T-helper 2 cell treated with Interferon-gamma antibody and Interleukin-4, amounts not matched to agents 5 μg/mL and 100 μg/mL, for 36 hours (primary cell): Measurements from ENCODE around the gene MAP3K2.

Experiments used
- DNase-seq: peaks from one replicate; pipeline ENCODE4 v3.0.0; 2021; ENCODE audit warnings: low spot score
- H3K27ac Mint-ChIP-seq: one replicate; pipeline ENCODE4 v1.8.0; 2021; ENCODE audit warnings: mild to moderate bottlenecking, mixed read lengths
- H3K27me3 Mint-ChIP-seq: one replicate; pipeline ENCODE4 v1.8.0; 2021; ENCODE audit warnings: low read depth, mixed read lengths
- H3K36me3 Mint-ChIP-seq: one replicate; pipeline ENCODE4 v1.8.0; 2021; ENCODE audit warnings: low read depth, mixed read lengths
- H3K4me1 Mint-ChIP-seq: one replicate; pipeline ENCODE4 v1.8.0; 2021; ENCODE audit warnings: low read depth, mixed read lengths
- H3K4me3 Mint-ChIP-seq: one replicate; pipeline ENCODE4 v1.8.0; 2022; ENCODE audit warnings: mild to moderate bottlenecking, moderate library complexity, mixed read lengths
- H3K9me3 Mint-ChIP-seq: one replicate; pipeline ENCODE4 v1.8.0; 2021; ENCODE audit warnings: mixed read lengths

MAP3K2 gene

DNA sequence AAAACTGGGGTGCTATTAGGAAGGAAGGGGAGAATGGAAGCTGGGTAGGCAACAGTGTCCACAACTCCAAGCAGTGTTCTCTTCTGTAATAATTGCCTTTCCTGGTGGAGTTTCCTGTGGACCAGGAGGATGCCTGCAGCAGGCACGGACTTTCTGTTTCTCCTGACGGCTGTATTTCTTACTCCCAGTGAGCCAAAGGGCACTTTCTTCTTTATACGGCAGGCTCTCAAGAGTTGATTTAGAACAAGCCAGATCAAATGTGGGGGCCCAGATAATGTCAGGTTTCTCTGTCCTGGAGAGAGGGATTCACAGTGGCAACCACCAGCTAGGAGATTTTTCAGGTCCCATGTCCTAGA lies 17.5 kb upstream of the MAP3K2 start:
- H3K4me3 Mint-ChIP-seq, result no peak overlapping the region
- no peaks in the 10 kb centered on the region for H3K36me3 Mint-ChIP-seq
- H3K27me3 Mint-ChIP-seq, result peaks cover 4% of the 10 kb centered on the region
- peaks cover 12% of the 10 kb centered on the region for H3K4me1 Mint-ChIP-seq
- no peaks in the 10 kb centered on the region for H3K9me3 Mint-ChIP-seq
- H3K27ac Mint-ChIP-seq, result no peak overlapping the region
- DNase-seq, result no peak

DNA sequence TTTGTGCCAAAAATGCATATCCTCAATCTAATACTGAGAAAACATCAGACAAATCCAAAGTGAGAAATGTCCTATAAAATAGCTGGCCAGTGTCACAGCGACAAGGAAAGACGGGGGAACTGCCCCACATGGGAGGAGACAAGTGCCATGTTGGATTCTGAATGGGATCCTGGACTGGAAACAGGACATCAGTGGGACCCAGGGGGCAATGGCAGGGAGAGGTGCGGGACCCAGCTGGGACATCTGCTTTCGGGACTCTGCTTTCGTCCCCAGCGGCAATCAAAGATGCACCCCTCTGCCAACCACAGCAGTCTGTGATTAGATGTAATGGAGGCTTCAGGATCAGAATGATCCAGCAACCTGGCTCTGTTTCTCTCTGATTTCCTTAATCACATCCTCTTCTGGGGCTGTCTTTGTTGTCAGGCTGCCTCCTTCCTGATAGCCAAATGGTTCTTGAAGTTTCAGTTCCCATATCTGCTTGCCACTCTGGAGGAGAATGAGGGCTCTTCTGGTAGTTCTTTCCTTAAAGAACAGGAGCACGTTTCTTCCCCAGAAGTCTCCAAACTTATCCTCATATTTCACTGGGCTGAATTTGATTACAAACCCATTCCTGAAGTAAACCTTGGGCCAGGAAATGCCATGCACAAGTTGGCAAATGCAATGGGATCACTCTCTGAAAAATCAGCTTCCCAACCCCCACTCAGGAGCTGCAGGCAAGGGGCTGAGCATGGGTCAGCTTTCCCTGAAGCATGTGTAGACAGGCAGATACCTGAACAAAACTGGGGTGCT lies 16.9 kb upstream of the MAP3K2 start:
- Mint-ChIP-seq H3K9me3 (no peaks in the 10 kb centered on the region), H3K36me3 (no peaks in the 10 kb centered on the region), H3K4me3 (no peak overlapping the region), H3K27ac (no peak overlapping the region), H3K4me1 (peaks cover 9% of the 10 kb centered on the region), H3K27me3 (peaks cover 4% of the 10 kb centered on the region)
- no peak for DNase-seq

DNA sequence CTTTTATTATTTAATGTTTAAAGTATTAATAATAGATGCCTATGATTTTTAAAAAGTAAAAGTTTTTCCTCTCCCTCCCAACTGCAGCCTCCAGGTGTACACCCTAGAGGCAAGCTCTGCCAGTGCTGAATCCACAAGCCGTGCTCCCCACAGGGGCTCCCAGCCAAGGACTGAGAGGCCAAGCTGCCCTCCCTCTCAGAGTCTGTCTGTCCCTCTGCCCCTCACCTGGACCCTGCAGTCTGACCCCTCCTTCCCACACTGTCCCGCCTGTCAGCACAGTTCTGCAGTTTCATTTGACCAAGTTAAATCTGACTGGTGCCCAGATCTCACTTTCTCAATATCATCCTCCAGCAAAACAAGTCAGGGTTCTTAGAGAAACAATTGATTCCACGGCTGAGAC lies 15.7 kb upstream of the MAP3K2 start:
- DNase-seq, result no peak
- Mint-ChIP-seq H3K4me3 (no peak overlapping the region), H3K27ac (no peak overlapping the region), H3K27me3 (peaks cover 4% of the 10 kb centered on the region), H3K36me3 (no peaks in the 10 kb centered on the region), H3K4me1 (peaks cover 7% of the 10 kb centered on the region), H3K9me3 (no peaks in the 10 kb centered on the region)

- Mint-ChIP-seq H3K27me3 (peaks cover 4% of the 10 kb centered on the region), H3K9me3 (no peaks in the 10 kb centered on the region), H3K36me3 (no peaks in the 10 kb centered on the region), H3K4me1 (peaks cover 16% of the 10 kb centered on the region), H3K4me3 (no peak overlapping the region), H3K27ac (no peak overlapping the region)
- DNase-seq, result peak; percentile 65
These were observed 14.3 kb upstream of the MAP3K2 start for GRCh38 chr2:127401757-127402695.

- no peak overlapping the region for H3K27ac Mint-ChIP-seq
- DNase-seq, result no peak
- H3K4me1 Mint-ChIP-seq, result peaks cover 16% of the 10 kb centered on the region
- no peak overlapping the region for H3K4me3 Mint-ChIP-seq
- H3K36me3 Mint-ChIP-seq, result no peaks in the 10 kb centered on the region
- no peaks in the 10 kb centered on the region for H3K9me3 Mint-ChIP-seq
- peaks cover 4% of the 10 kb centered on the region for H3K27me3 Mint-ChIP-seq
These were observed 13.4 kb upstream of the MAP3K2 start for GRCh38 chr2:127400897-127401756.

DNA sequence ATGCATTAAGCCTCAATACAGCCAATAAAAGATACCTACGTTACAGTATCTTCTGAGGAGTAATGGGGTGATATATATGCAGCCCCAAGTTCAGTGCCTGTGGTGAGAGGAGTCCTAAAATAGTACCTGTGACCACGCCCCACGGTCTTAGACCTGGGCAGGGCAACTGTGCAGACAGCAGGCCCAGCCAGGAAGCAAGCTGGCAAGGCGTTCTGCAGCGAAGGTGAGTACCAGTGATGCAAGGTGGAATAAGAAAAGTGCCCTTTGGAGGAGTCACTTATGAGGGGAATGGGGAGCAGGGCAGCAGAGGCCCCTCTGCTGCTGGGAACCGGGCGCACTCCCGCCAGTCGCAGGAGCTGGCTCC lies 12.7 kb upstream of the MAP3K2 start:
- DNase-seq, result no peak
- Mint-ChIP-seq H3K4me1 (peaks cover 16% of the 10 kb centered on the region), H3K27ac (no peak overlapping the region), H3K36me3 (no peaks in the 10 kb centered on the region), H3K4me3 (no peak overlapping the region), H3K27me3 (peaks cover 4% of the 10 kb centered on the region), H3K9me3 (no peaks in the 10 kb centered on the region)

- no peaks in the 10 kb centered on the region for H3K9me3 Mint-ChIP-seq
- H3K27me3 Mint-ChIP-seq, result no peaks in the 10 kb centered on the region
- H3K4me1 Mint-ChIP-seq, result peaks cover 16% of the 10 kb centered on the region
- peak; percentile 60 for DNase-seq
- H3K36me3 Mint-ChIP-seq, result no peaks in the 10 kb centered on the region
- H3K4me3 Mint-ChIP-seq, result peak overlapping the region; percentile 30
- peak overlapping the region; percentile 19 for H3K27ac Mint-ChIP-seq
These were observed 10.4 kb upstream of the MAP3K2 start for GRCh38 chr2:127398239-127398590.

DNA sequence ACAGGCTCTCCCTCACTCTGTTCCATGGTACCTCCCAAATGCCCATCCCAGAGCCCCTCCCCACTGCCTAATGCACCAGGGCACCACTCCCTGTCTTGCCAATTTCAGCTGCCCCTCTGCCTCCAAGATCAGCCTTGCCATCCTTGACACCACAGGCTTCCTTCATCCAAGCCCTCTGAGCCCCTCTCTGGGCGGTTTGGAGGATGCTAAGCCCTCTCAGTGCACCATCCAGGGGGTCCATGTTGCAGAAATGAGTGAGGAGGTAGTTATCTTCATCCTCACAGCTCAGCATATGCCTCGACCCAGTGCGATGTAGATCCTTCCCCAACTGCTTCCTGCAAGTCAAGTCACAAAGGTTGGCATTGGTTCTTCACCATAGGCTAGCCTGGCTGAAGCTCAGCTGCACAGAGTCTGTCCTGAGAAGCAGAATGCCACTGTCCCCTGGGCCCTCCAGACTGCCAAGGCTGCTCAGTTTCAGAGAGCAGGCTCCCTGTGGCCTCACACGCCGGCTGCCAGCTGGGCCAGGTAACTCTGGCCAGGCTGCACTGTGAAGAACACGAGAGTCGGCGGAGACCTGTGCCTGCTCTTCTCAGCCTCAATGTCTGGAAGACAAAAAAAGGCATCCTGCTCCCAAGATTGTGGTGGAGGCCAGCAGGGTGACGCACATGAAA lies 9.9 kb upstream of the MAP3K2 start:
- no peak overlapping the region for H3K27ac Mint-ChIP-seq
- no peaks in the 10 kb centered on the region for H3K36me3 Mint-ChIP-seq
- H3K27me3 Mint-ChIP-seq, result no peaks in the 10 kb centered on the region
- no peak overlapping the region for H3K4me3 Mint-ChIP-seq
- H3K9me3 Mint-ChIP-seq, result no peaks in the 10 kb centered on the region
- H3K4me1 Mint-ChIP-seq, result peaks cover 20% of the 10 kb centered on the region
- DNase-seq, result peak; percentile 2

- Mint-ChIP-seq H3K4me3 (no peak overlapping the region), H3K27me3 (no peaks in the 10 kb centered on the region)
These were observed 6.7 kb upstream of the MAP3K2 start for GRCh38 chr2:127394492-127394891.

GRCh38 chr2:127392828-127393578 lies 5.2 kb upstream of the MAP3K2 start:
- H3K4me3 Mint-ChIP-seq, result no peak overlapping the region
- H3K27ac Mint-ChIP-seq, result no peak overlapping the region
- peaks cover 37% of the 10 kb centered on the region for H3K4me1 Mint-ChIP-seq
- H3K27me3 Mint-ChIP-seq, result no peaks in the 10 kb centered on the region
- DNase-seq, result no peak
- H3K9me3 Mint-ChIP-seq, result no peaks in the 10 kb centered on the region
- no peaks in the 10 kb centered on the region for H3K36me3 Mint-ChIP-seq

More at GRCh38 chr2:127394492-127394891, 6.7 kb upstream of the MAP3K2 start:
- Mint-ChIP-seq H3K9me3 (no peaks in the 10 kb centered on the region), H3K36me3 (no peaks in the 10 kb centered on the region), H3K4me1 (peaks cover 29% of the 10 kb centered on the region), H3K27ac (no peak overlapping the region)
- no peak for DNase-seq

GRCh38 chr2:127392133-127392827 lies 4.5 kb upstream of the MAP3K2 start:
- DNase-seq, result no peak
- H3K9me3 Mint-ChIP-seq, result no peaks in the 10 kb centered on the region
- H3K4me1 Mint-ChIP-seq, result peaks cover 31% of the 10 kb centered on the region
- no peaks in the 10 kb centered on the region for H3K36me3 Mint-ChIP-seq
- no peaks in the 10 kb centered on the region for H3K27me3 Mint-ChIP-seq
- H3K4me3 Mint-ChIP-seq, result no peak overlapping the region
- no peak overlapping the region for H3K27ac Mint-ChIP-seq

DNA sequence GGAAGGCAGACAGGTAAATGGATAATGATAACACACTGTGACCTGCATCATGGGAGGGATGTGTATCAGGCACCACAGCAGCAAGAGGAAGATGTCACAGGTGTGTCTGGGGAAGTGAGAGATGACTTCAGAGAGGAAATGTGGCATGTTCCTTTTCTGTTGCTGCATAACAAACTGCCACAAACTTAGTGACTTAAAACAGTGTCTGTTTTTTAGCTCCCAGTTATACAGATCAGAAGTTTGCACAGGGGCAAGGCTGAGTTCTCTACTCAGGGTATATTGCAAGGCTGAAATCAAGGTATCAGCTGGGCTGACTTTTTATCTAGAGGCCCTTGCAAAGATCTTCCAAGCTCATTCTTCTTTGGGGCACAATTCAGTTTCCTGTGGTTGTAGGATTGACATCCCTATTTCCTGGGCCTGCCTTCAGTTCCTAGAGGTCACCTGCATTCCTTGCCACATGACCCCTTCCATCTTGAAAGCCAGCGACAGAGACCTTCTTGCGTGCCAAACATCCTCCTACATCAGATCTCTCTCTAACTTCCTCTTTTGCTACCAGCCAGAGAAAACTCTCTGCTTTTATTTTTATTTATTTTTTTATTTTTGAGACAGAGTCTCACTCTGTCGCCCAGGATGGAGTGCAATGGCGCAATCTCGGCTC lies 2.1 kb upstream of the MAP3K2 start:
- no peaks in the 10 kb centered on the region for H3K9me3 Mint-ChIP-seq
- H3K4me1 Mint-ChIP-seq, result peaks cover 49% of the 10 kb centered on the region
- no peak for DNase-seq
- no peaks in the 10 kb centered on the region for H3K27me3 Mint-ChIP-seq
- no peaks in the 10 kb centered on the region for H3K36me3 Mint-ChIP-seq
- H3K27ac Mint-ChIP-seq, result peak overlapping the region; percentile 94
- H3K4me3 Mint-ChIP-seq, result peak overlapping the region; percentile 58
